ENCODE data around the gene TCF7L2. TPM values are rescaled to one million over a fixed set of nuclear protein-coding genes. Genes with fewer than 3 reads are reported as not detected.

Gene TCF7L2
- total RNA-seq, 1 donor from 2014 or later = 18.7 TPM

DNA sequence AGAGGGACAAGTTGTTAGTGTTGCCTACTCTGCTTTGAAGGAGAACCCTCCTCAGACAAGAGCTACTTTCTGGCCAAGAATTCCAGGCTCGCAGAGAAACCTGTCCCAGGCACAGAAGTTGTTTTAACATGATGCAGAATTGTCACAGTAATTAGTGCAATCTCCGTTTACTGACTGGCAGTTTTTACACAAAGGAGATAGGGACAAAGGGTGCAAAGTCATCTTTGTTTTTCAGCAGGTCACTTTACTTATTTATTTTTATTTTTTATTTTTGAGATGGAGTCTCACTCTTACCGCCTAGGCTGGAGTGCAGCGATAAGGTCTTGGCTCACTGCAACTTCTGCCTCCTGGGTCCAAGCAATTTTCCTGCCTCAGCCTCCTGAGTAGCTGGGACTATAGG is 12.3 kb downstream of the TCF7L2 start:
- DNase-seq (ENCODE audit: low spot score) = no peak
- no peak for ATAC-seq

DNA sequence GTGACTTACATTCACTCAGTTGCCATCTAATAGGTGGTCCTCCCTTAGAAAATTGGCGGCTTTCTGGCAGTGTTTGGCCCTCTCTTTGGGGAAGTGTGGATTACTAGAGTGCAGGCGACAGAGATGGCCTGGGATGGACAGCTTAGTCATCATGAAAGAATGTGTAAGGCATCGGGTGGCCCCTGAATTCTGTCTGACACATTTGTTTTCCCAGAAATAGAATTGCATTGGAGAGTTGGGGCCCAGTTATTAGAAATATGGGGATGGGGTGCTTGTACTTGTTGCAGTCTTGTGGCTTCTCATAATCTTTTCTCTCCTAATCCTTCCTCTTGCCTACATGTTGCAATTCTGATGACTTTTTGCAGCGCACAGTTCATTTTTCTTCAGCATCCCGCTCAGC is 13.8 kb downstream of the TCF7L2 start:
- ATAC-seq (no peak), DNase-seq (ENCODE audit: low spot score) (no peak)

DNA sequence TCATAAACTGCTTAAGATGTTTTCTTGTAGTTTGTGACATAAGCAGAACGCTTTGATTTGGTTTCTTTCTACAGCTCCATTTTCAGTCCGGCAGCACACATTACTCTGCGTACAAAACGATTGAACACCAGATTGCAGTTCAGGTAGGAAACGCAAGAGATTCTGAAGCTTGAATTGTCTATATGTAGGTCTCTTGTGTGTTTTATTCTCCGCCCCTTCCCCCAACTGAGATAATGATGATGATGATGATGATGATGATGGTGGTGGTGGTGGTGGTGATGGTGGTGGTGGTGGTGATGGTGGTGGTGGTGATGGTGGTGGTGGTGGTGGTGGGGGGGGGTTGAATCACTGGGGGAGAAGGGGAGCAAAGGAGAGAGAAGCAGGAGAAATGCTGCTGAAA is 14.4 kb downstream of the TCF7L2 start:
- ATAC-seq = no peak

DNA sequence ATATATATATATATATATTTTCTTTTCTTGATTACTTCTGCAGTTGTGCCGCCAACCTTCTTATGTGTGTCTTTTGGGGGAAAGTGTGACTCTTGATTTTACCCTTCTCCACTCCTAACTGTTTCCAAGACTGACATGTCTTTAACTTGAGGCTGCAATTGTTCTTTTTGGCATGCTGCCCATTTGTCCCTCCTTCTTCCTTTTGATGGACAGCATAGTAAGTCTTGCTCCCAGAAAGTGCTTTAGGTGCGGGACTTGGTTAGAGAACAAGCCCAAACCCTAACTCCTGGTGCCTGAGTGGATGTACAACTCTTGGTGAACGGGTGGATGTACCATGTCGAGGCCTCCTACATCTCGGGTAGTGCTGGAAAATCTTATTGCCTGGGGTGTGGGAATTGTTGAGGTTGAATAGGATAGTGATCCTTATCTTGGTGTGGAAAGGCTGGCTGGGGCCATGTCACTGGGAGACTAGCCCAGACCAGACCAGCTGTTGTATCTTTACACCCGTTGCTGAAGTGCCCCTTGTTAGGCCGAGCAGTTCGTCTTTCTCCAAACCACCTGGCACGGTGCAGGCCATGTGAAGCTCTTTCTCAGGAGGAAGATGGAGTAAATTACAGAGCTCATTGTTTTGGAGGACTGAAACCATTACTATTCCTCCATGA is 16.3 kb downstream of the TCF7L2 start:
- no peak for ATAC-seq
- DNase-seq (ENCODE audit: low spot score) = no peak

More for the DNA sequence above, 14.4 kb downstream of the TCF7L2 start:
- no peak for DNase-seq (ENCODE audit: low spot score)

DNA sequence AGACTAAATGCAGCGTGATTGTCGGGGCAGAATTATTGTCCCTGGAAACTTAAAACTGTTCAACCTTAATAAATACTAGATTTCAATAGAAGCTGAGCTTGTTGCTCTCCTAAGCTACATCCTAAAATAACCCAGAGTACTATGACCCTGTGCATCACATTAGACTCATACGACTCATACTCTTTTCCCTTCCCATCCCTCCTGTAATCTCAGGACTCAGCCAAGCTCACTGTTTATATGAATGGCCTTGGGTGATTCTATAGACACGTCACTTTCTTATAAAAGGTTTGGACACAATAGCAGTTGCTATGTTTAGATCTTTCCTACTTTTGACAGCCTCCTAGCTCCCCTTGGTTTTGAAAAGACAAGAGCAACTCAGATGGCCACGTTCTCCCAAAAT is 17.2 kb downstream of the TCF7L2 start:
- ATAC-seq (no peak), DNase-seq (ENCODE audit: low spot score) (no peak)

DNA sequence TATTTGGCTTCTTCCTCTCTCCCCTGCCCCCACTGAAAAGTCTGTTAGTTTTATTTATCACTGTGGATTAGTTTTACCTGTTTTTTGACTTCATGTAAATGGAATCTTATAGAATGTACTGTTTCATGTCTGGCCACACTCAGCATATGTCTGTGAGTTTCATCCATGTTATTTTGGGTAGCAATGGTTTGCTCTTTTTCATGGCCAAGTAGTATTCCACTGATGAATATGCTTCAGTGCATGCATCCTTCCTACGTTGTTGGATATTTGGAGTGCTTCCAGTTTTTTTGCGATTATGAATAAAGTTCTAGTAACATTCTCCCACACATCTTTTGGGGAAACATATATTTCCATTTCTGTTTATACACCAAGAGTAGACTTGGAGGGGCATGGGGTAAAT is 19.1 kb downstream of the TCF7L2 start:
- ATAC-seq (no peak), DNase-seq (ENCODE audit: low spot score) (no peak)

DNA sequence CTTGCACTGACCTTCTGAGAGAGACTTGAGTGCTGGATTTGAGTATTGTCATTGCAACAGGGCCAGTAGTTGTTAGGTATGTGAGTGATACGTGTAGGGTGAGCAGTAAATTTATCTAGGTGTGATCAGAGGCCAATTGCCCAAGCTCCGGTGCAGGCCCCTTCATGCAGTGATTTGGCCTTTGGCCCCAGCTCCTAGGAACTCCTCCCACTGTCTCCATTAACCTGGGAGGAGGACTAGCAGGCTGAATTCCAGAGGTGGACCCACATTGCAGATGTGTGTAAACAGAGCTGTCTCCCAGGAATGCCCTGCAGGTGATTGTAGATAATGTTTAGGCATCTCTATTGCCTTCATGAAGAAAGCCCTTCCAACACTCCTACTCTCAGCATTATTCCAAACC is 19.5 kb downstream of the TCF7L2 start:
- DNase-seq (ENCODE audit: low spot score) (no peak), ATAC-seq (peak; percentile 54)

DNA sequence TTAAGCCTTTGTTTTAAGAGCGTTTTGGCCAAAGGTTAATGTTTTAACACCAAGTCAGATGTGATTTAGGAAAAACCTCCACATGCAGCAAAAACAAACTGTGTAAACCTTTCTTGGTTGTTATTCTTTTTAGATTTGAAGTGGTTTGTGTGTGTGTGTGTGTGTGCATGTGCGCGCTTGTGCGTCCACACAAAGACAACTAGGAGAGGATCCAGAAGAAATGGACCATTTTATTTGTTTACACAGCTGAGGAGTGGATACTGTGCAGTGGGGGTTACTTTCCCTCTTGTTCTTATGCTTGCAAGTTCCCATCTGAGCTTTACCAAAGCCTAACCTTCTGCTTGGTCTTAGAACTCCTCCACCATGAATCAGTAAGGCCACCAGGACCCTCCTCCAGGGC is 20.0 kb downstream of the TCF7L2 start:
- no peak for ATAC-seq

DNA sequence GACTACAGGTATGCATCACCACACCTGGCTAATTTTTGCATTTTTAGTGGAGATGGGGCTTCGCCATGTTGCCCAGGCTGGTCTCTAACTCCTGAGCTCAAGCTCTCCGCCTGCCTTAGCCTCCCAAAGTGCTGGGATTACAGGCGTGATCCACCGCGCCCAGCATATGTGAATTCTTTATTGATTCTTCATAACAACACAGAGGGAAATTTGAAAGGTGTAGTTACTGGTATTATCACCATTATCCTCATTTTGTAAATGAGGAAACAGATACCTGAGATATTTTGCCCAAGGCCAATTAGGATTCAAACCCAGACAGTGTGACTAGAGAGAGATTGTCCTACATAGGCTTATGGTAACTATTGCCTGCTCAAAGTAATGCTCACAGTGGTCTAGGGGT is 22.6 kb downstream of the TCF7L2 start:
- ATAC-seq = no peak
- DNase-seq (ENCODE audit: low spot score) = no peak

More for the DNA sequence above, 20.0 kb downstream of the TCF7L2 start:
- DNase-seq (ENCODE audit: low spot score) = no peak

DNA sequence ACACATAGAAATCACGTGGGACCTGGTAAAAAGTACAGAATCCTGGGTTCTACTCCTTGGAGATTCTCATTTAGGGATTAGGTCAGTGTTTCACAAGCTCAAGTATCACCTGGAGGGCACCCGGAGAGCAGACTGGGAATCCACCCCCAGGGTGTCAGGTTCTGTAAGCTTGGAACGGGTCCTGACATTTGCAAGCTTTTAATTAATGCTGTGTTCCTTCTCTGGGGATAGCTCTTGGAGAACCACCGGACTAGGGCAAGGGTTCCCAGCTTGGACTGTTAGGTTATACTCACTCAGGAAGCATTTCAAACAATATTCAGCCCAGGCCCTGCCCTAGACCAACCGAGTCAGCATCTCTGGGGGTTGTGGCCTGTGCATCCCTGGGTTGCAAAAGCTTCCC is 23.0 kb downstream of the TCF7L2 start:
- DNase-seq (ENCODE audit: low spot score) (no peak), ATAC-seq (no peak)

DNA sequence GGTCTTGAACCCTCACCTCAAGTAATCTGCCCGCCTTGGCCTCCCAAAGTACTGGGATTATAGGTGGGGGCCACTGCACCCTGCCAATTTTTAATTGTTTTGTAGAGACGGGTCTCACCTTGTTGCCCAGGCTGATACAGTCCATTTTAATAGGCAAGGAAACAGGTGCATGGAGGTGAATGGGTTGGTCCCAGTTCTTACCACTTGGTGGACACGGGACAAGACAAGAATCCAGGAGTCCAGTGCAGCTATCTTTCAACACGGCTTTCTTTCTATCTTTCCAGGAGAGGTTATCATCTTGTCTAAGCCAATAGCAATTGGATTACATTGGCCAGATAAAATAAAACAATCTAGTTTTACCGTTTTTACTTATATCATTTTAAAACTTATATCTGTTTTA is 23.8 kb downstream of the TCF7L2 start:
- ATAC-seq (peak; percentile 49), DNase-seq (ENCODE audit: low spot score) (no peak)

DNA sequence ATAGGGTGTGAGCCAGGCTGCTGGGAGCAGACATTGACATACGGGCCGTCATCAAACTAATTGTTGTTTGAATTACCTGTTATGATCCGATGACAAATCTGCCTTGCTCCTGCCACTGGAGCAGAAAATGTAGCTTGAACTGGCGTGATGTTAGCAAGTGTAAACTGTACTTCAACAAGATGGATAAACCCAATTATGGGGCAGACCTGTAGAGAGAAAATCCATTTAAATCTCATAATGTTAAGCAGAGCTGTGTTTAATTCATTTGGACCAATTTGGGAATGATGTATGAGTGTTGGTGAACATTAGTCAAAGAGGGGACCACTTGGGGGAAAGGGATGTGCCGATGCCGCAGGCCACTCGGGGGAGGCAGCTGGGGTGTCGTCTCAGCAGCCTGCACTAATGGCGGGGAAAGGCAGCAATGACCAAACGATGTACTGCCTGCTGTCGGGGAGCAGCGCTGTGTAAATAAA is 27.4 kb downstream of the TCF7L2 start:
- DNase-seq (ENCODE audit: low spot score) (no peak), ATAC-seq (no peak)

DNA sequence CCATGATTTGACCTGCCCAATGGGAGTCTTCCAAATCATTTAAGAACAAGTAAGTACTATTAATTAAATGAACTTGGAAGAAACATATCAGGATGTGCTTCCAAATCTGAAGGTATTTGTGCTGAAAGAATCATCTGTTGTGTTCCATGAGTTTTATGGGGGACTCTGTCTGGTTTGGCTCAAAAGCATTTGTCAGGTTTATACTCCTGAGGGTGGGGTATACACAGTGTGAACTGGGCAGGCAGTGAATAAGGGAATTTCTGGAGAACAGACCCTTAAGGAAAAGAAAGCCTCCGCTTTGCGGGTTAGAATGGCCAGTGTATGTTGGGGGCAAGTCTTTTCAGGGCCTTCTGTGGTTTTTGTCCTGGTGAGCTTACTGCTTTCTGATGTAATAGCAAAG is 29.9 kb downstream of the TCF7L2 start:
- DNase-seq (ENCODE audit: low spot score) = no peak
- ATAC-seq = no peak

DNA sequence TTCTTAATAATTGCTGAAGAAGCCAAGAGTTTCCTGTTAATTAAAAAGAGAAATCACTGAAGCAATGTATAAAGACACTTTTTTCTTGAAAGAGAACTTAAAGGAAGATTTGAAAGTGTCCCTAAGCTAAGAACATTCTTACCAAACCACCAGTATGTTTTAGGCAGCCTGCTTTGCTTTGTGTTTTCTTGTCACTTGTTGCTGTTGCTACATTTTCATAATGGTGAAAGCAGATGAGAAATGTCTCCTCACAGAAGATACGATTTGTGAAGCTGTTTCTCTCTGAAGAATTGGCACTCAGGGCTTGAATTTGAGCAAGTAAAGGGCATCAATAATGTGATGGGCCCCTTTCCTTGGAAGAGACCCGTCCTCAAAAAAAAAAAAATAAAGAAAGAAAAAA is 30.9 kb downstream of the TCF7L2 start:
- ATAC-seq (no peak), DNase-seq (ENCODE audit: low spot score) (no peak)

DNA sequence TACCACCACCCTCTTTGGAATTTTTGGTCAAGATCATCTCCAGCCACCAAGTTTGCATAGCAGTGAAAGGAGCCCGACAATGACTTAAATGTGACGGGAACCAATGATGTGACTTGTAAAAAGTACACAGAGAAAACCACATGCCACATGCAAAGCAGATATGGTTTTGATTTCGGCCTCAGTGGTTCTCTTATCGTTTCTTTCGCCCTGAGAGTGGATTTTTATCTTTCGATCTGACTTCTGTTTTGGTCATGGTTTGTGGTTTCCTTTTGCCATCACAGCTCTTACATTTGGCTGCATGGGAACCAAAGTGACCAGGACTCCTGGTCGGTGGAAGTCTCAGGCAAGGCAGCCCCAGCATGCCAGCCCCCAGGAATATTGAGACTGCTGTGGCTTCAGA is 31.5 kb downstream of the TCF7L2 start:
- ATAC-seq = no peak
- DNase-seq (ENCODE audit: low spot score) = no peak

DNA sequence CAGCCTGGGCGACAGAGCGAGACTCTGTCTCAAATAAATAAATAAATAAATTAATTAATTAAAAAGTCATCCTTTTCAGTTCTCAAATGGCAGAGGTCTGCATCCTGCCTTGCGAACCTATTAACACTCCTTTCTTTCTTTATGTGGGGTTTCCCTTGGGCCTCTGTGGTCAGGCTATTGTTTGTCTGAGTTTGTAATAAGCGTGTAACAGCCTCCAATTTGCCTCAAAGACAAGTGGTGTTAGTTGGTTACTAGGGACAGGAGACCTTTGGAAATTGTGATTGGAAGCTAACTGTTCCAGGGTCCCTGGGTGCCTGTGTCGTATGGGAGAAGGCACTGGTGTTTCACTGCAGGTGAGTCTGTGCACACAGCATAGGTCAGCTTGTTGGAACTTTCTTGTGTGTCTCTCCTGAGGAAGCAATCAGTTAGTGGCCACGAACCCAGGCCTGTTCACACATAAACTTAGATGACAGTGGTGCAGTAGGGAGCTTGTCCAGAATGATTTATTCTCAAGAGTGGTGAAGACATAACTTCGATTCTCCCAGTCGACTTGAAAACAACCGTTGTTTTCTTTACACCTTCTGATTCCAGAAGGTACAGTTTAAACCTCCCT is 33.5 kb downstream of the TCF7L2 start:
- DNase-seq (ENCODE audit: low spot score) = no peak
- no peak for ATAC-seq

DNA sequence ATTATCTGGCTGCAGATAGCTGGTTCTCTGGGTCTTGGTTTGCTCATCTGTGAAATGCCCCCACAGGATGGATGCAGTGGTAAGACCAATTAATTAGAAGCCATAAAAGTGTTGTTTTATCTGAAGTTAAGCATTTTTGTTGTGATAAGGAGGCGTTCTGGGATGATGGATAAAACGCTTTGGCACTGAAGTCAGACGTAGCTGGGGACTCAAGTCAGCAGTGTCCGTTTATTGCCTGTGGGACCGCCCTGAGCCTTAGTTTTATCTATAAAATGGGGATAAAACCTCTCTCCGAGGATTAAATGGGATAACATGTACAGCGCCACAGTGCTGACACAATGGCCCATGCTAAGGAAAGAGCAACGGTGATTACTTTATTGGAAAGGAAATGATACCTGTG is 34.7 kb downstream of the TCF7L2 start:
- no peak for DNase-seq (ENCODE audit: low spot score)
- no peak for ATAC-seq

DNA sequence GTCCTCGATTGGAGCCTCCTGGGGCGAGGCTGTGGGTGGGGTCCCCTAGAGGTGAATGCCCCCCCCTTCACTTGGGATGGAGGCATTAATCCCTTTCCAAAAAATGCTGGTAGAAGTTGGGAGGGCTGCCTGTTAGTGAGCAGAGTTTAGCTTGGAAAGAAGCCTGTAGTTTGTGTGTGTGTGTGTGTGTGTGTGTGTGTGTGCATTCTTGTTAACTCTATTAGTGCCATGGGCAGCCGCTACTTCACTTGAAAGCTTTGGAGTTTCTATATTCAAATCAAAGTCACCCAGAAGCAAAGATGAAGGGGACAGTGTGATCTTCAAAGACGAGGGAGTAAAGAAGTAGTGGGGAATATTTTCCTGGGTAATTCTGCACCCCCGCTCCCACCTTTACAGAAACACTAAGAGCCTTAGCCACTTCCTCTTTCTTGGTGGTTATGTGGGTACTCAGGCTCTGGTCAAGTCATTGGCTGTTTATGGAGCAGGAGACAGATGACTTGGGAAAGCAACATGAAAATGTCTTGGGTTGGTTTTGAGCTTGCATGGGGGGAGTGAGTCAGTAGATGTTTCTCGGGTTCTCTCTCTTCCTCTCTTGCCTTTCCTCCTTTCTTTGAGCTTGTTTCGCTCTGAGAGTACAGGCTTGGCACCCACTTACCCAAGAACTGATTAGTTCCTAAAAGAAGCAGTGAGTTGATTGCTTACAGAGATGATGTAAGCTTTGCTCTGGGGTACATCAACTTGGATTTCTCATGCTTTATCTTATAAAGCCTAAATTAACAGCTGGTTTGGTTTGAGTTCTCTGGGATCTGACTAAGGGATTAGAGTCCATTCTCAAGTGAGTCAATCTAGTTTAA is 35.9 kb downstream of the TCF7L2 start:
- ATAC-seq (peak; percentile 36), DNase-seq (ENCODE audit: low spot score) (no peak)

DNA sequence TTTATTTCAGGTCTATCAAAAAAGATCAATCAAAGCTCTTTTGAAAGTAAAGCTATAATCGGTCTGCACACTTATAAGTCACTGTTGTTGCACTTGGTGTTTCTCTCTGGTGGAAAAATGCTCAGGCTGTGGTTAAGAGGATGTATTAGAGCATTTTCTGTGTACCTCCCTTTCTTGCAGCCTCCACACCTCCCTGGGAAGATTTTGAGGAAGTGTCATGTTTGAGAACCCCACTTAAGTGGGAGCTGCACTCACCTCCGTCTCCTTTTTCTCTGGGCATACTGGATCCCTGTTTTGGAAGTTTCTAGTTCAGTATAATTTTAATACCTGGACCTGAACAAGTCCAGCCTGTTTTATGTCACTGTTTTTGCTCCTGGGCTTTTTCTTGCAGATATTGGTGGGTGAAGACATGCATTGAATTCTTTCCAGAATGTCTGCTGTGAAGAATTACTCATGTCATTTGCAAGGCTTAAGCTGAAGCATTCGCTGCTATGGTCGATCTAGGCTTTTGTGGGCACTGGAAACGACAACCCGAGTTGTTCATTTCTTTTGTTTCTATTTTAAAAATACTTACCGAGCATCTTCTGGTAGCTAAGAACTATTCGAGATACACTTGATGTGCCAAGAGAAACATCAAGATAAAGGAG is 36.6 kb downstream of the TCF7L2 start:
- no peak for DNase-seq (ENCODE audit: low spot score)
- no peak for ATAC-seq

DNA sequence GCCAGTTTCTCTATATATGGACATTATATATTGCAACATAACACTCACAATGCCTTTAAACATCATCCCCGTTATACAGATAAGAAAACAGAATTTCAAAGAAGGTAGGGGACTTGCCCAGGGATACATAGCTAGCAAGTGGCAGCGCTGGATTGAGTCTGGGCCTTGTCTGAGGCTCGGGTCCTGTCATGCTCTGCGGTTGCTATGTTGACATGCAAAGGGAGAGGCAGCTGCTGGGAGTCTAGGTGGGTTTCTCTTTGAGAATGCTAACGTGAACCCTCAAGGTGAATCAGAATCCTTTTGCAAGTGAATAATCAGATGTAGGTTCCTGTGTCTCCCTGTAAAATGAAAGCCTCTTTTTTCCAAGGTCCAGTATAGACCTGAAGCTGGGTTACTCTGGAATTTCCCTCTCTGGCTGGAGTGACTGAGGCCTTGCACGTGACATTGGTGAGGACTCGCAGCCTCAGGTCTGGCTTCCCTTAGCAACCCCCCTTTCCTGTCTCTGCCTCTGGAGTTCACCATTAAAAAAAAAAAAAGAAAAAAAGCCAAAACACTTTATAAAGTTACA is 38.9 kb downstream of the TCF7L2 start:
- DNase-seq (ENCODE audit: low spot score) (no peak), ATAC-seq (no peak)

DNA sequence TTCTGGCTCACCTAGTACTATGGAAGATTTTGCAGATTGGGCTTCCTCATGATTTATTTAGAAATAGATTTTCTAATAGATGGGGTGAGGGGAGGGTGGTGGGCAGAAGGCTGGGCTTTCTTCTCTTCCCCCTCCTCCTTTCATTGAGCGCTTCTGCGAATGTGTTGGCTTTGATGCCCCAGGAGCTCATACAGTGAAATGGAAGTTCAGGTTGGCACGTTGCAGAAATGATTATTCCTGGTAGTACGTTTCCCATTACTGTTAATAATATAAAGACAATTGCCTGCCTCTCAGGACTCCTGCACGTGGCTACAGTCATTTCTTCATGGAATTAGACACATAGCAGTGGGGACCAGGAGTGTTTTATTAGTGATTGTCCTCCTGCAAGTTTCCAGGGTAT is 39.8 kb downstream of the TCF7L2 start:
- DNase-seq (ENCODE audit: low spot score) = no peak
- ATAC-seq = no peak

Measured in left lobe of liver (tissue), 2 donors.